T-helper 1 cell (primary cell): ENCODE data around the gene COP1.

Experiments used
- DNase-seq, 5 donors: peaks; one replicate each; pipeline ENCODE4 v3.0.0-alpha.2; 2012 to 2020

Gene COP1

DNA sequence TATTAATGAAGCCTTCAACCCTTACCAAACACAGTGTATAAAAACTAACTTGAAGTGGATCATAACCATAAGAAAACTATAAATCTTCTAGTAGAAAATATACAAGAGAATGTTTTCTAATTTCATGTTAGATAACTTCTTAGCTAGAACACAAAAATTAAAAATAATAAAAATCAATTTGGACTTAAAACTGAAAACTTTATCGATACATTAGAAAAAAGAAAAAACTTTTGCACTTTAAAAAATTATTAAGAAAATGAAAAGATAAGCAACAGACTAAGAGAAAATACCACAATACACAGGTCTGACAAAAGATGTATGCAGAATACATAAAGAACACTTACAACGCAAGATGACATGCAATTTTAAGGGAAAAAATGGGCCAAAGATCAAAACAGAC, 8.7 kb downstream of the COP1 start:
- DNase-seq, result no peak

DNA sequence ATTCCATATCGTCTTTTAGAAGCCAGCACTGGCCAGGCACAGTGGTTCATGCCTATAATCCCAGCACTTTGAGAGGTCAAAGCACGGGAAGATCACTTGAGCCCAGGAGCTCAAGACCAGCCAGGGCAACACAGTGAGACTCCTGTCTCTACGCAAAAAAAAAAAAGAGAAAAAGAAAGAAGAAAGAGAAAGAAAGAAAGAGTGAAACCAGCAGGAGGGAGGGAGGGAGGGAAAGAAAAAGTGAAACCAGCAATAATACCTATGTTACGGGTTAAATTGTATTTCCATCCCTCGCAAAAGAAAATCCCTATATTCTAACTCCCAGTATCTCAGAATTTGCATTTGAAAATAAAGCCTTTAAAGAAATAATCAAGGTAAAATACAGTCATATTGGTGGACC, 10.4 kb downstream of the COP1 start:
- peak in 1 of 5 donors; percentile 13 for DNase-seq

DNA sequence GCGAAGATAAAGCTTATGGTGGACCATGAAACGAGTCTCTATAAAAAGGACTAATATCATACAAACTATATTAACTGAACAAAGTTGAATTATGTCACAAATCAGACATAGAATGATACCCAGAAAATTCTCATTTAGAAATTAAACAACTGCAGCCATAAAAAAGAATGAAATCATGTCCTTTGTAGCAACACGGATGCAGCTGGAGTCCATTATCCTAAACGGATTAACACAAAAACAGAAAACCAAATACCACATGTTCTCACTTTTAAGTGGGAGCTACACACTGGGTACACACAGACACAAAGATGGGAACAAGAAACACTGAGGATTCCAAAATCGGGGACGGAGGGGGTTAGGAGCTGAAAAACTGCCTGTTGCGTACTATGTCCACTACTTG, 11.5 kb downstream of the COP1 start:
- no peak for DNase-seq

DNA sequence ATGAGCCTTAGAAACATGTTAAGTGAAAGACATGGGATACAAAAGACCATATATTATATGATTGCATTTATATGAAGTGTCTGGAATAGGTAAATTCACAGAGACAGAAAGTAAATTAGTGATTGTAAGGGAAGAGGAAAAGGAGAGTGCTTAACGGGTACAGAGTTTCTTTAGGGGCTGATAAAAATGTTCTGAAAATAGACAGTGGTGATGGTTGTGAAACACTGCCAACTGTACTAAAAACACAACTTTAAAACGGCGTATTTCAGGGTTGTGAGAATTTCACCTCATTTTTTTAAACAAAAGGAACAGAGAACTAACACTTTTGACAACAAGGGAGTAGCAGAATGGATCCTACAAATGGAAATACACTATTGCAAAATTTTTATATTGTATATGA, 13.4 kb downstream of the COP1 start:
- no peak for DNase-seq

DNA sequence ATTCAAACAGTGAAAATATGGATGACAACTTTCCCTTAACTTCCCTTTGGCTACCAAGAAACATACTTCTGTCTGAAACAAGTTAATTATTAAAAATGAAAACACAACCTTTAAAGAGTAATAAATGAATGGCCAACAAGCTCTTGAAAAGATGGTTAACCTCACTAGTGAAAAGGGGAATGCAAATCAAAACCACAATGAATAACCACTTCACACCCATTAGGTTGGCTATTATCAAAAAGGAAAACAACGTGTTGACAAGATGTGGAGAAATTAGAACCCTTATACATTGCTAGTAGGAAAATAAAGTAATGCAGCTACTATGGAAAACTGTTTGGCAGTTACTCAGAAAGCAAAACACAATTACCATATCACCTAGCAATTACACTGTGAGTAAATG, 14.1 kb downstream of the COP1 start:
- peak in 1 of 5 donors; percentile 14 for DNase-seq

DNA sequence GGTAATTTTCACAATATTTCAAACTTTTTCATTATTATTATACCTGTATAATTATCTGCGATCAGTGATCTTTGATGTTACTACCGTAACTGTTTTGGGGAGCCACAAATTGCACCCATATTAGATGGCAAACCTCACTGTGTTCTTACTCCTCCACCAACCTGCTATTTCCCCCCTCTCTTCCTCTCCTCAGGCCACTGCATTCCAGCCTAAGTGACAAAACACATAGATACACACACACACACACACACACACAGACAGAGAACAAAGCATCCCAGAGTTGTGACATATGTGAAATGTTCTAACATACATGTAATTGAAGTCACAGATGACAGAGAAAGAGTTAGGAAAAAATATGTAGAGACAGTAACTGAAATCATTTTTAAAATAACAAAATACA, 18.5 kb downstream of the COP1 start:
- DNase-seq, result no peak

DNA sequence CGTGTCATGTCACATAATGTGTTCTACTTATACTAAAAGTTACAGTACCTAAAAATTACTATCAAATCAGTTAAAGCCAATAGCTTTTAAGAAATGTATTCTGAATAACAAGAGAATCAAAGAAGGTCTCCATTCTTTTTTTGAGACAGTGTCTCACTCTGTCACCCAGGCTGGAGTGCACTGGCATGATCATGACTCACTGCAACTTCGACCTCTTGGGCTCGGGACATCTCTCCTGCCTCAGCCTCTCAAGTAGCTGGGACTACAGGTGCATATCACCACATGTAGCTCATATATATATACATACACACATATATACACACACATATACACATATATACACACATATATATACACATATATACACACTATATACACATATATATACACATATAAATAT, 20.1 kb downstream of the COP1 start:
- DNase-seq, result no peak

DNA sequence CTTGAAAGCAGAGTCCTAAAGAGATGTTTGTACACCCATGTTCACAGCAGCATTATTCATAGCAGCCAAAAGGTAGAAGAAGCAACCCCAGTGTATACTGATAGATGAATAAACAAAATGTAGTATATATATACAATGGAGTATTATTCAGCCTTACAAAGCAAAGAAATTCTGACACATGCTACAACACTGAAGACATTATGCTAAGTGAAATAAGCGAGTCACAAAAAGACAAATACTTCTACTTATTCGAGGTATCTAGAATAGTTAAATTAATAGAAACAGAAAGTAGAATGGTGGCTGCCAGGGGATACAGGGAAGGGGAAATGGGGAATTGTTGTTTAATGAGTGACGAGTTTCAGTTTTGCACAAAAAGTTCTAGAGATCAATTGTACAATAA, 23.5 kb downstream of the COP1 start:
- no peak for DNase-seq

DNA sequence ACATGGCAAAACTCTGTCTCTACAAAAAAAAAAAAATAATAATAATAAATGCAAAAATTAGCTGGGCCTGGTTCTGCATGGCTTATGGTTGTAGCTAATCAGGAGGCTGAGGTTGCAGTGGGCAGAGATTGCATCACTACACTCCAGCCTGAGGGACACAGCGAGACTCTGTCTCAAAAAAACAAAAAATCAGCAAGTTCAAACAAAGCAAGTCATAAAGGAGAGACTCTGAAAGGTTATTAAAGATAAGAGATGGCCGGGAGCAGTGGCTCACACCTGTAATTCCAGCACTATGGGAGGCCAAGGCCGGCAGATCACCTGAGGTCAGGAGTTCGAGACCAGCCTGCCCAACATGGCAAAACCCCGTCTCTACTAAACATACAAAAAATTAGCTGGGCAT, 28.8 kb downstream of the COP1 start:
- no peak for DNase-seq

DNA sequence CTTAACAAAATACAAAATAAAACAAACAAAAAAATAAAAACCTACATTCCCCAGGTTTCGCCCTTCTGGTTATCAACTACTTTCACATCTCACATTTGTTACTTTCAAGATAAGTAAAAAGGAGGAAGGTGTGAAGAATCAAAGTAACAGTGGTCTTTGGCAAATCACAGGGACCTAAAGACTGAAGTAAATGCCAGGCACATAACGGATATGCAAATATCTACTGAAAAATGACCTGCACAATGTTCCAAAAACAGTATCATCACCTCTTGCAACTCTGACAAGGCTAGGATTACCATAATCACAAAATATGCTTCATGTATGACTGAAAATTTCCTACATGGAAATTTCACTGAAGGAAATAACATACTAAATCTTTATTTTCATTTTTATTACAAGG, 29.3 kb downstream of the COP1 start:
- DNase-seq, result peak in 1 of 5 donors; percentile 50

DNA sequence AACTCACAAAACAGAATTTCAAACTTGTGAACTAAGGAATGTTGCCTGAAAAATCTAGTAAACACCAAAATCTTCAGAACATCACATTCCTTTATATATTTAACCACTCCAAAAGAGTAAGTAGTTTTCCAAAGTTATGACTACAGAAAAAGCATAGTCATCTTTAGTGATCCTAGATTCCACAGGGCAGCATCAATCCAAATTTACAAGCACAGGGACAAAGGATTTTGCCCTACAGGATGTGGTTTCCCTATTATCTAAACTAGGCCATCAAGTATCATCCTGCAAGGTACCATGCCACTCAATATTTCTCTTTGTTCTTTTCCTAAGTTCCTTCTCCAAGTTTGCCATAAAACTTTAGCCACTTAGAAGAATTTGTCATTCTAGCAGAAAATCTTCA, 33.0 kb downstream of the COP1 start:
- no peak for DNase-seq

DNA sequence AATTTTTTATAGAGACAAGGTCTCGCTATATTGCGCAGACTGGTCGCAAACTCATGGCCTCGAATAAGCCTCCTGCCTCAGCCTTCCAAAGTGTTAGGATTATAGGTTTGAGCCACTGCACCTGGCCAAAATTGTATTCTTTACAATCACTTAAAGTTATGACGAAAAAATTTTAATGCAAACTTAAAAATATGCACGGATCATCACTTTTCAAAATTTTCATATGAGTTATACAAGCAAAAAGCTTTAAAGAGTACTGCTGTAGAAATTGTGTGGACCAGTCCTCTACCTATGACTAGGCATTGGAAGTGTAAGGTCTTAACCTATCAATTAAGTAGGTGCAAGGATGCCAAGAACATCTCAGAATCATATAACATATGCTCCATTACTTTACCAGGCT, 34.9 kb downstream of the COP1 start:
- DNase-seq, result no peak

DNA sequence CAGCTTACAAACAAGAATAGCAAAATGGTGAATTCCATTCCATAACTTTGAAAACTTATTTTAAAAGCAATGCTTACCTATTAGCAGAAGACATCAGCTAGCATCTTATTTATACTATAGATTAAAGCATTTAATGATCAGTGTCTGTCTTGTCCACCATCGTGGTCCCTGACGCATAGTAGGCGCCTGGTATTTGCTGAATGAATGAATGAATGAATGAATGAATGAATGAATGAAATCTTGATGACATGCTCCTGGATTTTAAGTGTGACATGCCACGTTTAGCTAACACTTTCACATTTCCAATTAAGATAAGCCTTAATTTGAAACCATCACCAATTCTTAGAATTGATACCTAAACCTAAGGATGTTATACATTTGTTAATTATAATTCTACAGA, 39.9 kb downstream of the COP1 start:
- DNase-seq, result no peak

DNA sequence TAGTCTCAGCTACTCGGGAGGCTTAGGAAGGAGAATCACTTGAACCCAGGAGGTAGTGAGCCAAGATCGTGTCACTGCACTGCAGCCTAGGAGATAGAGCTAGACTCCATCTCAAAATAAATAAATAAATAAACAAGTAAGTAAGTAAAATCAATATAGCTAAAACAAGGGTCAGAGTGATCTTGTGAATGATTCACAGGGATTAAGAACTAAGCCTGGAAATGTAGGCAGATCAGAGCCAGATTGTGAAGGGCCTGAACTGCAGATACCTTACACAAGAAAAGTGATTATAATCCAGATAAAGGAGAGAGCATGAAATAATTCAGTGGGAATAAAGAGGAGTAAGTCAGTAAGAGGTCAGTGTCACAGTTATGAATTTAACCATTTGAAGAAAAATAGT, 41.5 kb downstream of the COP1 start:
- DNase-seq, result no peak

DNA sequence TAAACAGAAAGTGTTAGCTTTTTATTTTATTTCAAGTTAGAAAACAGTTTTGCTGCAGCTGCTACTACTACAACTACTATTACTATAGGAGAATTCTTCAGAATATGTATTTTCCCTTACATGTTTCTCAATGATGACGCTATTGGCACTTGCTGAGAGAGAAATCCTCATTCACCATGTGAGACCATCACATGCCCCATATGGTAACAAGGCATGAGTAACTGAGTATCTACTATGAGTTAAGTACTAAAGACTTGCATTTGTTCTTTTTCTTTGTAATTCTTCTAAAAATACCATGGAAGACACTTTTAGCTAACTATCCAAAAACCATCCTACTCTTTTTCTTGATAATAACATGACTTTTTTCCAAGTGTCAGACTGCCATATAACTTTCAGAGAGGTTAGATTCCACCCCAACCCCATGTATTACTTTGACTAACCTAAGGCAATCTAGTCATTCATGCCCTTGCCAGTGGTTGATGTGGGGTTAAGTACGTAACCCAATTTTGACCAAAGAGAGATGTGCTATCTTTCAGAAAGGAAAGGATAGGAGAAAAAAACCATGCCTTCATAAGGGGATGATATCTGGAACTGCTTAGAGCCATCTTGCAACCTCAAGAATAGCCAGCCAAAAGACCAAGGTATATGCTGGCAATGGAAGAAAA, 42.9 kb downstream of the COP1 start:
- peak in 1 of 5 donors; percentile 36 for DNase-seq

DNA sequence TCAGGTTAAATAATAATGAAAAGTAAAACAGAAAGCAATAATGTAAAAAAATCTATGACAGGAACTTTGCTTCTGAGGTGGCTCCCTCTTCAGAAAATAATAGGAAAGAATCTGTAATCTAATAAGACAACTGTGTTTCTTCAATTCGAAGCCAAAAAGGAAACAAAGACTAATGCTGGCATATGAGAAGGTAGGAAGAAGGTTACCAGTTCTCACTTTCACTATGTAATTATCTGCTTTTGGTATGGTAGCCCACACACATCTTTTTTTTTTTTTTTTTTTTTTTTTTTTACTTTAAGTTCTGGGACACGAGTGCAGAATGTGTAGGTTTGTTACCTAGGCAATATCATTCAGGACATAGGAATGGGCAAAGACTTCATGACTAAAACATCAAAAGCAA, 47.1 kb downstream of the COP1 start:
- peak in 1 of 5 donors; percentile 20 for DNase-seq

DNA sequence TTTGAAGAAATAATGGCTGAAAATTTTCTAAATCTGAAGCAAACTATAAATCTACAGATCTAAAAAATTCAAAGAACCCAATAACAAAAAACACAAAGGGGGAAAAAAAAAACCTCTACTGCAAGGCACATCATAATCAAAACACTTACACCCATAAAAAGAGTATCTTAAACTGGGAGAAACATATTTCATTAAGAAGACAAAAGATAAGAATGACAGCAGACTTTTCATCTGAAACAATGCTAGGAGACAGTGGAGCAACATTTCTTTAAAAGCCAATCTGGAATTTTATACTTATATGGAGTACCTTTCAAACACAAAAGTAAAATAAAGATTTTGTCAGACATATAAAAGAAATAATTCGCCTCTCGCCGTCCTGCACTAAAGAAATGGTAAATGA, 49.1 kb downstream of the COP1 start:
- DNase-seq, result no peak

DNA sequence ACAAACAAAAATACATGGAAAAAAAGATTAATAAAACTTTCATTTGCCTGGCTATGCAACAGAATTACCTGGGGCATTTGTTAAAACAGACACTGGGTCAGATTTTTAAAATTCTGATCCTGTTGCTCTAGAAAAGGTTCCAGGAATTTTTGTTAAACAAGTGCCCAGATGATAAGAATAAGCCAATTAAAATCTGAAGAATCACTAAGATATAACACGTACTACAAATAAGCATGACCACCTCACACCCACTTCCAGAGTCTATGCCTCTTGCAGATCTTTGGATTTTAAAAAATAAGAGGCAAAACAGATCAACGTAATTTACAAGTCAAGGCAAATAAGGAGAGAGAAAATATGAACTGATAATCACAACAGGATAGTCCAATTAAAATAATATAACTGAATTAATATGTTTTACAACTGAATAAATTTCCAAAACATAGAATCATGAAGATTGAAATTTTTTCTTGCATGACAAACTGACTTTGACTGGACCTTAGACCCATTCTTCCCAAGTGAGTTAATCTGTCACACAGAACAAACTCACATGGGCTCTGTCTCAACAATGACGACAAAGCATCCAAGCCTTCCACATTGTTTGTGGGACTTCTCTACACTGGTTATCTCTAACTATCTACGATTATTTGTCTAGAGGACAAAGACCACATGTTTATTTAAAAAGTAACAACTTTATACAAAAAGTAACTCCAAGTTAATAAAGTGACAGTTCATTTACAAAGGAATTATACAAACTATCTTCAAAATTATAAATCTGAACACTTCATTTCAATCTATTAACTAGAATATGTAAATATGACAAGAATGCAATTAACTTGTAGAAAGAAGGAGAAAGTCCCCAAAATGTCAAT, 56.9 kb downstream of the COP1 start:
- no peak for DNase-seq

DNA sequence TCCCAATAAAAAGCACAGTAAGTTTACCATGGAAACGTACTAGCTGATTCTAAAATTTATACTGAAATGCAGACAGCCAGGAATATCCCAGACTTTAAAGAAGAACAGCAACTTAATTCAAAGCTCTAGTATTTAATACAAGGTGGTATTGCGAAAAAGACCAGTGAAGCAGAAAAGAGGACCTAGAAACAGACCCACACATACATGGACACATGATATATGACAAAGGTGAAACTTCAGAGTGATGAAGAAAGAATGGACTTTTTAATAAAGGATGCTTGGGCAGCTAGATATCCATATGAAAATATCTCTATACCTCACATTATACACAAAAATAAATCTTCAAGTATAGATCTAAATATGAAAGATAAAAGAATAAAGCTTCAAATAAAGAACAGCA, 62.6 kb downstream of the COP1 start:
- DNase-seq, result no peak

DNA sequence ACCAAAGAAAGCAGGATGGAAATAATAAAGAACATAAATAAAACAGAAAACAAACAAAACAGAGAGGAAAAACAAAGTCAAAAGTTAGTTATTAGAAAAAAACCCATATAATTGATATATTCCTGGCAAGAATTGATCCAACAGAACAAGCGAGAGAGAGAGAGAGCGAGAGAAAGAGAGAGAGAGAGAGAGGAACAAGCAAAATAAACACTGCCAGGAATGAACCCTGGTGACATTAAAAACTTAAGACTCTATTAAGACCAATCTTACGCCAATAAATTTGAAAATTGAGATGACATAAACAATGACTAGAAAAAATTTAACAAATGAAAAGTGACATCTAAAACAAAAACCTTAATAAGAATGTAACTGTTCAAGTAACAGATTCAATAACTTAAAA, 64.1 kb downstream of the COP1 start:
- no peak for DNase-seq

DNA sequence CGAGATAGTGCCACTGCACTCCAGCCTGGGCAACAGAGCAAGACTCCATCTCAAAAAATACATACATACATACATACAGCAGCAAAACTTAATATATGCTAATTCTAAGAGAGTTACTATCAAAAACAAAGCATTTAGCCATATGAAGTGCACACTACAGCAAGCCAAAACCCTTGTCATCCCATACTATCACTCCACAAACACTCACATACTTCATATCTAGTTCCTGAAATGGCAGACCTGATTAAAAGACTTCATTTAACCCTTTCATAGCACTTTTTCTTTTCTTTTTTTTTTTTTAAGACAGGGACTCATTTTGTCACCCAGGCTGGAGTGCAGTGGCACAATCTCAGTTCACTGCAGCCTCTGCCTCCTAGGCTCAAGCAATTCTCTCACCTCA, 65.6 kb downstream of the COP1 start:
- DNase-seq, result no peak

DNA sequence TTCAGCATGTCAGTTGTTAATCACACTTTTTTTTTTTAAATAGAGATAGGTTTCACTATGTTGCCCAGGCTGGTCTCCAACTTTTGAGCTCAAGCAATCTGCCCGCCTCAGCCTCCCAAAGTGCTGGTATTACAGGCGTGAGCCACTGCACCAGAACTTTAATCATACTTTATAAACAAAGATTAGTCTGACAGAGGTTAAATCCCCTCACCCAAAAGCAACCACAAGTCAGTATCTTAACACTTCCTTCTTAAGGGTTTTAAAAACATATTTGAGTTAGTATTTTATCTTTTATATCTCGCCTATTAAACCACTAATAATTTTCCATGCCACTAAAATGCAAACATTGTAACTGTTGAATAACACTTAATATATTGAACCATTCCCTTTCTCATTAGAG, 70.2 kb downstream of the COP1 start:
- DNase-seq, result no peak

DNA sequence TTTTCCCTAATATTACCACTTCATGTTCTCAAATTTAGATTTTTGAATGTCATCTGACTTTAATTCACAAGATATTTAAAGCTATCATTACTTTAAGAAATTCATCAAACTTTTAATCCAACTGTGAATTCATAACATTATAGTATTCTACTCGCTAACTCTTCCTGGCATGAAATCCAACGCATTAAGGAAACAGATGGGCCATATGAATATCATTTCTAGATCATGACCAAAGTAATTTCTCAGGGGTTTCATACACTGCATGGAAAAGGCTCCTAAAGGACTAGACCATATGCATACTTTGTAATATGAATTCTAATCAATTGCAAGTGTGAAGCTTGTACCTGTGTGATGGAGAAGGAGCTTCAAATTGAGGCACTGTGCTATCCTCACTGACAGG, 72.4 kb downstream of the COP1 start:
- DNase-seq, result no peak

DNA sequence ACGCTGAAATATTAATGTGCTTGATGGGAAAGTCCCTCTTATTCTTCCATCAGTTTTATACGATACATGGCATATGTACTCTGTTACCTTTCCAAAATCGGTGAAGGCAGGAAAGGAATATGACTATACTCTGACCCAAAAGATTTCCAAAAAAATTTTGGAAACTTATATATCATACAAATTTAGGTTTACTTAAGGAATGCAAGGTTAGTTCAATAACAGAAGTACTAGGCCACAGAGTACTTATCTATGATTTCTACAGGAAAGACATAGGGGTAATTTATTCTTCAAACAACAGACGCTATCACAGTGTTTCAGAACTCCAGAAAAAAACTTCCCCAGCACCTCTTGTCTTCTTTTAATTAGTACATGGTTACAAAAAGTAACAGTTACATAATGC, 84.8 kb downstream of the COP1 start:
- no peak for DNase-seq

DNA sequence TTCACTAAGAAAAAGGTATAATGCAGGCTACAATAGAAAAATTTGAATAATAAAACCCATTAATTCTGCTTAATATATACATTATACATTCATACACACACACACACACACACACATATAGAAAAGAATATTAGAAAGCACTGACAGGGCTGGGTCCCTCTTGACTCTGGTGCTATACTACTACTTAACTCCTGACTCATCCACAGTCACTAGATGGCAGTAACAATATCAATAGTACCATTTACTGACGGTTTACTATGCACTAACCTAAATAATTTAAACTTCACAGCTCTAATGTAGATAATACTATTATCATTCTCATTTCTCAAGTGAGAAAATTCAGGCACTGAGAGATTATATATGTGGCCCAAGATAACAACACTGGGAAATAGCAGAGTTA, 87.5 kb downstream of the COP1 start:
- no peak for DNase-seq
